ENCODE measurements around the gene WDFY3. TPM values are rescaled to one million over a fixed set of nuclear protein-coding genes. Genes with fewer than 3 reads are reported as not detected.
"Not testable (repeated sequence)": the region's sequence is repeated elsewhere in the genome, so short reads cannot be mapped to it uniquely, and the experiment has no call there.

Gene WDFY3
- polyA plus RNA-seq, 3 donors, result 6.6 to 13.7 (median 8.8) TPM

GRCh38 chr4:84673475-84674240 lies 292.8 kb downstream of the WDFY3 start:
- WGBS, 3 donors, result 69 to 79% (median 74%) methylated on average over 1 of the region's 1 CpG

GRCh38 chr4:84672177-84672576 lies 294.3 kb downstream of the WDFY3 start:
- no peak overlapping the region for H3K27ac ChIP-seq (ENCODE audit: low read depth, low read length)

More at GRCh38 chr4:84673475-84674240, 292.8 kb downstream of the WDFY3 start:
- no peak overlapping the region for H3K27ac ChIP-seq (ENCODE audit: low read depth, low read length)

- H3K27ac ChIP-seq (ENCODE audit: low read depth, low read length), result no peak overlapping the region
- 91 to 100% (median 94%) methylated on average over 1 of the region's 1 CpG for WGBS, 3 donors
Measured at GRCh38 chr4:84669201-84669600, 297.3 kb downstream of the WDFY3 start.

- no peak overlapping the region for H3K27ac ChIP-seq (ENCODE audit: low read depth, low read length)
- WGBS, 3 donors, result 85 to 94% (median 86%) methylated on average over 1 of the region's 1 CpG
Measured at GRCh38 chr4:84666439-84666838, 300.1 kb downstream of the WDFY3 start.

GRCh38 chr4:84664767-84665166 lies 301.7 kb downstream of the WDFY3 start:
- 97 to 98% (median 97%) methylated on average over 19 of the region's 19 CpGs for WGBS, 3 donors
- not testable (repeated sequence) for H3K27ac ChIP-seq (ENCODE audit: low read depth, low read length)

GRCh38 chr4:84661191-84661939 lies 305.1 kb downstream of the WDFY3 start:
- no peak overlapping the region for H3K27ac ChIP-seq (ENCODE audit: low read depth, low read length)
- WGBS, 3 donors, result 41 to 77% (median 76%) methylated on average over 4 of the region's 4 CpGs

- no peak overlapping the region for H3K27ac ChIP-seq (ENCODE audit: low read depth, low read length)
- WGBS, 3 donors, result 88 to 93% (median 93%) methylated on average over 3 of the region's 3 CpGs
Measured at GRCh38 chr4:84660606-84661005, 305.9 kb downstream of the WDFY3 start.

GRCh38 chr4:84652478-84652877 lies 314.0 kb downstream of the WDFY3 start:
- 89 to 93% (median 93%) methylated on average over 4 of the region's 4 CpGs for whole genome bisulfite sequencing, 3 donors
- H3K27ac ChIP-seq (ENCODE audit: low read depth, low read length), result no peak overlapping the region

- H3K27ac ChIP-seq (ENCODE audit: low read depth, low read length), result no peak overlapping the region
- 94 to 96% (median 95%) methylated on average over 1 of the region's 1 CpG for WGBS, 3 donors
Measured at GRCh38 chr4:84651499-84651898, 315.0 kb downstream of the WDFY3 start.

GRCh38 chr4:84648863-84649647 lies 317.4 kb downstream of the WDFY3 start:
- 72 to 80% (median 73%) methylated on average over 10 of the region's 10 CpGs for WGBS, 3 donors
- H3K27ac ChIP-seq (ENCODE audit: low read depth, low read length), result no peak overlapping the region

- 78 to 83% (median 79%) methylated on average over 1 of the region's 1 CpG for WGBS, 3 donors
Measured at GRCh38 chr4:84648178-84648577, 318.3 kb downstream of the WDFY3 start.

GRCh38 chr4:84647312-84647884 lies 319.1 kb downstream of the WDFY3 start:
- 60 to 91% (median 70%) methylated on average over 2 of the region's 2 CpGs for WGBS, 3 donors
- no peak overlapping the region for H3K27ac ChIP-seq (ENCODE audit: low read depth, low read length)

More at GRCh38 chr4:84648178-84648577, 318.3 kb downstream of the WDFY3 start:
- H3K27ac ChIP-seq (ENCODE audit: low read depth, low read length), result no peak overlapping the region

GRCh38 chr4:84644087-84644486 lies 322.4 kb downstream of the WDFY3 start:
- 89 to 94% (median 93%) methylated on average over 5 of the region's 5 CpGs for WGBS, 3 donors
- no peak overlapping the region for H3K27ac ChIP-seq (ENCODE audit: low read depth, low read length)

GRCh38 chr4:84639145-84639544 lies 327.3 kb downstream of the WDFY3 start:
- no peak overlapping the region for H3K27ac ChIP-seq (ENCODE audit: low read depth, low read length)
- WGBS, 3 donors, result 90 to 97% (median 97%) methylated on average over 1 of the region's 1 CpG

- no peak overlapping the region for H3K27ac ChIP-seq (ENCODE audit: low read depth, low read length)
Measured at GRCh38 chr4:84638092-84638491, 328.4 kb downstream of the WDFY3 start.

- WGBS, 3 donors, result 68 to 95% (median 86%) methylated on average over 1 of the region's 1 CpG
- H3K27ac ChIP-seq (ENCODE audit: low read depth, low read length), result no peak overlapping the region
Measured at GRCh38 chr4:84634961-84635360, 331.5 kb downstream of the WDFY3 start.

- 81 to 91% (median 84%) methylated on average over 2 of the region's 2 CpGs for WGBS, 3 donors
- no peak overlapping the region for H3K27ac ChIP-seq (ENCODE audit: low read depth, low read length)
Measured at GRCh38 chr4:84632092-84632491, 334.4 kb downstream of the WDFY3 start.

GRCh38 chr4:84631573-84631972 lies 334.9 kb downstream of the WDFY3 start:
- H3K27ac ChIP-seq (ENCODE audit: low read depth, low read length), result no peak overlapping the region
- 84 to 89% (median 87%) methylated on average over 3 of the region's 3 CpGs for WGBS, 3 donors

- H3K27ac ChIP-seq (ENCODE audit: low read depth, low read length), result no peak overlapping the region
- WGBS, 3 donors, result 88 to 96% (median 96%) methylated on average over 5 of the region's 5 CpGs
Measured at GRCh38 chr4:84626673-84627072, 339.8 kb downstream of the WDFY3 start.
